GM23338 (cell line): ENCODE measurements around the gene SNX17.

Experiments
- CREB1 ChIP-seq: fragments of 250-450 bp; sonication (Bioruptor Pico); IDR thresholded peaks from 2 replicates; pipeline ENCODE4 v1.5.0; 2020; ENCODE audit warnings: low read depth, mild to moderate bottlenecking, moderate library complexity
- EZH2 ChIP-seq: fragments of 200-600 bp; sonication (generic); IDR thresholded peaks from one replicate; pipeline ENCODE4 v1.8.0; 2017; ENCODE audit warnings: antibody characterized with exemption, mild to moderate bottlenecking, low read depth; ENCODE audit not compliant: unreplicated experiment
- EZH2phosphoT487 ChIP-seq: fragments of 200-600 bp; sonication (generic); IDR thresholded peaks from one replicate; pipeline ENCODE4 v1.8.1; 2018; ENCODE audit warnings: antibody characterized with exemption; ENCODE audit not compliant: unreplicated experiment
- JUNB ChIP-seq: IDR thresholded peaks from one replicate; pipeline ENCODE4 v1.6.1; 2016; ENCODE audit warnings: antibody characterized with exemption; ENCODE audit not compliant: unreplicated experiment
- NANOG ChIP-seq: IDR thresholded peaks from 2 replicates; pipeline ENCODE4 v1.6.1; 2016; ENCODE audit warnings: antibody characterized with exemption, borderline replicate concordance
- POLR2AphosphoS5 ChIP-seq: IDR thresholded peaks from 2 replicates; pipeline ENCODE4 v1.6.1; 2016; ENCODE audit warnings: antibody characterized with exemption, low read depth
- STAT1 ChIP-seq: IDR thresholded peaks from one replicate; pipeline ENCODE4 v1.6.1; 2016; ENCODE audit warnings: antibody characterized with exemption; ENCODE audit not compliant: unreplicated experiment
- ZNF114 ChIP-seq: fragments of 250-450 bp; sonication (Bioruptor Pico); IDR thresholded peaks from 2 replicates; pipeline ENCODE4 v1.5.0; 2020; ENCODE audit warnings: mild to moderate bottlenecking, moderate library complexity
- ZNF331 ChIP-seq: fragments of 250-450 bp; sonication (Bioruptor Pico); IDR thresholded peaks from 2 replicates; pipeline ENCODE4 v1.5.0; 2020; ENCODE audit warnings: low read depth, mild to moderate bottlenecking, moderate library complexity
- TF ChIP-seq, protein P1 (sequence below), 2 experiments: fragments of 200-600 bp in 1 of 2; sonication (generic) in 1 of 2; conservative IDR thresholded peaks; 2 replicates each; pipeline versions ENCODE4 v1.5.1 to v1.6.1; 2016 to 2017; ENCODE audit warnings: antibody characterized with exemption in 2 of 2, low read depth in 2 of 2, mild to moderate bottlenecking in 2 of 2, moderate library complexity in 1 of 2
- TF ChIP-seq, protein P2 (sequence below): fragments of 250-450 bp; sonication (Bioruptor Pico); IDR thresholded peaks from 2 replicates; pipeline ENCODE4 v1.5.0; 2020; ENCODE audit warnings: mild to moderate bottlenecking, moderate library complexity
- TF ChIP-seq, protein P3 (sequence below): IDR thresholded peaks from one replicate; pipeline ENCODE4 v1.6.1; 2018; ENCODE audit warnings: antibody characterized with exemption; ENCODE audit not compliant: unreplicated experiment
- TF ChIP-seq, protein P4 (sequence below): IDR thresholded peaks from 2 replicates; pipeline ENCODE4 v1.6.1; 2016; ENCODE audit warnings: antibody characterized with exemption

DNA sequence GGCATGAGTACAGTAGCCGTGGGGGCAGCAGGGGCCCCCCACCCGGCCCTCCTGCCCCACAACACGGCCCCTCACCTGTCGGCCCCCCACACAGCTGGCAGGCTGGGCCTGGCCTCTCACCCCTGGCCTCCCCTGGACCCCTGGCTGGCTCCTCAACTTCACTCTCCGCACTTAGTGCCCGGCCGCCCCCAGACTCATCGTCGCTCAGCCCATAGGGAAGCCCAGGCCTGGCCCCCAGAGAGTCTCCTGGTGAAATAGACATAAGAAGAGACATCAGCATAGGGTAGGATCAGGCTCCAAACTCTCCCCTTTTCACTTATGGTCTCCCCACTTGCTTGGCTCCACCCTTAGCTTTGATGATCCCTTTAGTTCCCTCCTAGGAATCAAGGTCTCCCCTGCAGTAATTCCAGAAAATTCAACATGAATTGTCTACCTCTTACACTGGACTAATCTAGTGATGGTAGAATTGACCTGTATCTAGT lies 8.4 kb downstream of the SNX17 start:
- TF ChIP-seq, protein P1, sequence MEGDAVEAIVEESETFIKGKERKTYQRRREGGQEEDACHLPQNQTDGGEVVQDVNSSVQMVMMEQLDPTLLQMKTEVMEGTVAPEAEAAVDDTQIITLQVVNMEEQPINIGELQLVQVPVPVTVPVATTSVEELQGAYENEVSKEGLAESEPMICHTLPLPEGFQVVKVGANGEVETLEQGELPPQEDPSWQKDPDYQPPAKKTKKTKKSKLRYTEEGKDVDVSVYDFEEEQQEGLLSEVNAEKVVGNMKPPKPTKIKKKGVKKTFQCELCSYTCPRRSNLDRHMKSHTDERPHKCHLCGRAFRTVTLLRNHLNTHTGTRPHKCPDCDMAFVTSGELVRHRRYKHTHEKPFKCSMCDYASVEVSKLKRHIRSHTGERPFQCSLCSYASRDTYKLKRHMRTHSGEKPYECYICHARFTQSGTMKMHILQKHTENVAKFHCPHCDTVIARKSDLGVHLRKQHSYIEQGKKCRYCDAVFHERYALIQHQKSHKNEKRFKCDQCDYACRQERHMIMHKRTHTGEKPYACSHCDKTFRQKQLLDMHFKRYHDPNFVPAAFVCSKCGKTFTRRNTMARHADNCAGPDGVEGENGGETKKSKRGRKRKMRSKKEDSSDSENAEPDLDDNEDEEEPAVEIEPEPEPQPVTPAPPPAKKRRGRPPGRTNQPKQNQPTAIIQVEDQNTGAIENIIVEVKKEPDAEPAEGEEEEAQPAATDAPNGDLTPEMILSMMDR (conservative IDR thresholded peaks at IDR 0.05; ENCODE audit: low read depth in 2 of 2) = no peak
- TF ChIP-seq EZH2 (no peak), EZH2phosphoT487 (no peak), POLR2AphosphoS5 (no peak), JUNB (no peak), NANOG (no peak), ZNF114 (no peak), STAT1 (no peak), CREB1 (CRISPR knock-in tag) (no peak), ZNF331 (CRISPR knock-in tag) (no peak)
- TF ChIP-seq, protein P2, sequence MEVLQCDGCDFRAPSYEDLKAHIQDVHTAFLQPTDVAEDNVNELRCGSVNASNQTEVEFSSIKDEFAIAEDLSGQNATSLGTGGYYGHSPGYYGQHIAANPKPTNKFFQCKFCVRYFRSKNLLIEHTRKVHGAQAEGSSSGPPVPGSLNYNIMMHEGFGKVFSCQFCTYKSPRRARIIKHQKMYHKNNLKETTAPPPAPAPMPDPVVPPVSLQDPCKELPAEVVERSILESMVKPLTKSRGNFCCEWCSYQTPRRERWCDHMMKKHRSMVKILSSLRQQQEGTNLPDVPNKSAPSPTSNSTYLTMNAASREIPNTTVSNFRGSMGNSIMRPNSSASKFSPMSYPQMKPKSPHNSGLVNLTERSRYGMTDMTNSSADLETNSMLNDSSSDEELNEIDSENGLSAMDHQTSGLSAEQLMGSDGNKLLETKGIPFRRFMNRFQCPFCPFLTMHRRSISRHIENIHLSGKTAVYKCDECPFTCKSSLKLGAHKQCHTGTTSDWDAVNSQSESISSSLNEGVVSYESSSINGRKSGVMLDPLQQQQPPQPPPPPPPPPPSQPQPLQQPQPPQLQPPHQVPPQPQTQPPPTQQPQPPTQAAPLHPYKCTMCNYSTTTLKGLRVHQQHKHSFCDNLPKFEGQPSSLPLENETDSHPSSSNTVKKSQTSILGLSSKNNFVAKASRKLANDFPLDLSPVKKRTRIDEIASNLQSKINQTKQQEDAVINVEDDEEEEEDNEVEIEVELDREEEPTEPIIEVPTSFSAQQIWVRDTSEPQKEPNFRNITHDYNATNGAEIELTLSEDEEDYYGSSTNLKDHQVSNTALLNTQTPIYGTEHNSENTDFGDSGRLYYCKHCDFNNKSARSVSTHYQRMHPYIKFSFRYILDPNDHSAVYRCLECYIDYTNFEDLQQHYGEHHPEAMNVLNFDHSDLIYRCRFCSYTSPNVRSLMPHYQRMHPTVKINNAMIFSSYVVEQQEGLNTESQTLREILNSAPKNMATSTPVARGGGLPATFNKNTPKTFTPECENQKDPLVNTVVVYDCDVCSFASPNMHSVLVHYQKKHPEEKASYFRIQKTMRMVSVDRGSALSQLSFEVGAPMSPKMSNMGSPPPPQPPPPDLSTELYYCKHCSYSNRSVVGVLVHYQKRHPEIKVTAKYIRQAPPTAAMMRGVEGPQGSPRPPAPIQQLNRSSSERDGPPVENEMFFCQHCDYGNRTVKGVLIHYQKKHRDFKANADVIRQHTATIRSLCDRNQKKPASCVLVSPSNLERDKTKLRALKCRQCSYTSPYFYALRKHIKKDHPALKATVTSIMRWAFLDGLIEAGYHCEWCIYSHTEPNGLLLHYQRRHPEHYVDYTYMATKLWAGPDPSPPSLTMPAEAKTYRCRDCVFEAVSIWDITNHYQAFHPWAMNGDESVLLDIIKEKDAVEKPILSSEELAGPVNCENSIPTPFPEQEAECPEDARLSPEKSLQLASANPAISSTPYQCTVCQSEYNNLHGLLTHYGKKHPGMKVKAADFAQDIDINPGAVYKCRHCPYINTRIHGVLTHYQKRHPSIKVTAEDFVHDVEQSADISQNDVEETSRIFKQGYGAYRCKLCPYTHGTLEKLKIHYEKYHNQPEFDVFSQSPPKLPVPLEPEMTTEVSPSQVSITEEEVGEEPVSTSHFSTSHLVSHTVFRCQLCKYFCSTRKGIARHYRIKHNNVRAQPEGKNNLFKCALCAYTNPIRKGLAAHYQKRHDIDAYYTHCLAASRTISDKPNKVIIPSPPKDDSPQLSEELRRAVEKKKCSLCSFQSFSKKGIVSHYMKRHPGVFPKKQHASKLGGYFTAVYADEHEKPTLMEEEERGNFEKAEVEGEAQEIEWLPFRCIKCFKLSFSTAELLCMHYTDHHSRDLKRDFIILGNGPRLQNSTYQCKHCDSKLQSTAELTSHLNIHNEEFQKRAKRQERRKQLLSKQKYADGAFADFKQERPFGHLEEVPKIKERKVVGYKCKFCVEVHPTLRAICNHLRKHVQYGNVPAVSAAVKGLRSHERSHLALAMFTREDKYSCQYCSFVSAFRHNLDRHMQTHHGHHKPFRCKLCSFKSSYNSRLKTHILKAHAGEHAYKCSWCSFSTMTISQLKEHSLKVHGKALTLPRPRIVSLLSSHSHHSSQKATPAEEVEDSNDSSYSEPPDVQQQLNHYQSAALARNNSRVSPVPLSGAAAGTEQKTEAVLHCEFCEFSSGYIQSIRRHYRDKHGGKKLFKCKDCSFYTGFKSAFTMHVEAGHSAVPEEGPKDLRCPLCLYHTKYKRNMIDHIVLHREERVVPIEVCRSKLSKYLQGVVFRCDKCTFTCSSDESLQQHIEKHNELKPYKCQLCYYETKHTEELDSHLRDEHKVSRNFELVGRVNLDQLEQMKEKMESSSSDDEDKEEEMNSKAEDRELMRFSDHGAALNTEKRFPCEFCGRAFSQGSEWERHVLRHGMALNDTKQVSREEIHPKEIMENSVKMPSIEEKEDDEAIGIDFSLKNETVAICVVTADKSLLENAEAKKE (CRISPR knock-in tag) = no peak
- TF ChIP-seq, protein P3, sequence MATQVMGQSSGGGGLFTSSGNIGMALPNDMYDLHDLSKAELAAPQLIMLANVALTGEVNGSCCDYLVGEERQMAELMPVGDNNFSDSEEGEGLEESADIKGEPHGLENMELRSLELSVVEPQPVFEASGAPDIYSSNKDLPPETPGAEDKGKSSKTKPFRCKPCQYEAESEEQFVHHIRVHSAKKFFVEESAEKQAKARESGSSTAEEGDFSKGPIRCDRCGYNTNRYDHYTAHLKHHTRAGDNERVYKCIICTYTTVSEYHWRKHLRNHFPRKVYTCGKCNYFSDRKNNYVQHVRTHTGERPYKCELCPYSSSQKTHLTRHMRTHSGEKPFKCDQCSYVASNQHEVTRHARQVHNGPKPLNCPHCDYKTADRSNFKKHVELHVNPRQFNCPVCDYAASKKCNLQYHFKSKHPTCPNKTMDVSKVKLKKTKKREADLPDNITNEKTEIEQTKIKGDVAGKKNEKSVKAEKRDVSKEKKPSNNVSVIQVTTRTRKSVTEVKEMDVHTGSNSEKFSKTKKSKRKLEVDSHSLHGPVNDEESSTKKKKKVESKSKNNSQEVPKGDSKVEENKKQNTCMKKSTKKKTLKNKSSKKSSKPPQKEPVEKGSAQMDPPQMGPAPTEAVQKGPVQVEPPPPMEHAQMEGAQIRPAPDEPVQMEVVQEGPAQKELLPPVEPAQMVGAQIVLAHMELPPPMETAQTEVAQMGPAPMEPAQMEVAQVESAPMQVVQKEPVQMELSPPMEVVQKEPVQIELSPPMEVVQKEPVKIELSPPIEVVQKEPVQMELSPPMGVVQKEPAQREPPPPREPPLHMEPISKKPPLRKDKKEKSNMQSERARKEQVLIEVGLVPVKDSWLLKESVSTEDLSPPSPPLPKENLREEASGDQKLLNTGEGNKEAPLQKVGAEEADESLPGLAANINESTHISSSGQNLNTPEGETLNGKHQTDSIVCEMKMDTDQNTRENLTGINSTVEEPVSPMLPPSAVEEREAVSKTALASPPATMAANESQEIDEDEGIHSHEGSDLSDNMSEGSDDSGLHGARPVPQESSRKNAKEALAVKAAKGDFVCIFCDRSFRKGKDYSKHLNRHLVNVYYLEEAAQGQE = no peak
- TF ChIP-seq, protein P4, sequence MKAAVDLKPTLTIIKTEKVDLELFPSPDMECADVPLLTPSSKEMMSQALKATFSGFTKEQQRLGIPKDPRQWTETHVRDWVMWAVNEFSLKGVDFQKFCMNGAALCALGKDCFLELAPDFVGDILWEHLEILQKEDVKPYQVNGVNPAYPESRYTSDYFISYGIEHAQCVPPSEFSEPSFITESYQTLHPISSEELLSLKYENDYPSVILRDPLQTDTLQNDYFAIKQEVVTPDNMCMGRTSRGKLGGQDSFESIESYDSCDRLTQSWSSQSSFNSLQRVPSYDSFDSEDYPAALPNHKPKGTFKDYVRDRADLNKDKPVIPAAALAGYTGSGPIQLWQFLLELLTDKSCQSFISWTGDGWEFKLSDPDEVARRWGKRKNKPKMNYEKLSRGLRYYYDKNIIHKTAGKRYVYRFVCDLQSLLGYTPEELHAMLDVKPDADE = no peak
